Tibial nerve (tissue), 4 donors: ENCODE data around the gene PEX19. TPM values are rescaled to one million over a fixed set of nuclear protein-coding genes. Genes with fewer than 3 reads are reported as not detected.

Experiments used
- DNase-seq, 2 donors: peaks; one replicate each; pipeline ENCODE4 v3.0.0-alpha.2; 2019; ENCODE audit warnings: low spot score in 2 of 2
- H3K27ac ChIP-seq, 4 donors: fragments of 200-600 bp; sonication (generic) in 3 of 4; one replicate each; pipeline ENCODE4 v1.5.1; 2017 to 2019; ENCODE audit warnings: mild to moderate bottlenecking in 1 of 4
- H3K27me3 ChIP-seq, 2 donors: fragments of 200-600 bp; sonication (generic) in 1 of 2; one replicate each; pipeline versions ENCODE4 v1.5.1 to v1.6.0; 2017 to 2019
- H3K36me3 ChIP-seq, 3 donors: fragments of 200-600 bp; sonication (generic); one replicate each; pipeline ENCODE4 v1.5.1; 2018 to 2019
- H3K4me1 ChIP-seq, 4 donors: fragments of 200-600 bp; sonication (generic) in 3 of 4; one replicate each; pipeline ENCODE4 v1.5.1; 2017 to 2019
- H3K4me3 ChIP-seq, 4 donors: fragments of 200-600 bp; sonication (generic) in 3 of 4; one replicate each; pipeline ENCODE4 v1.5.1; 2017 to 2019; ENCODE audit warnings: mild to moderate bottlenecking in 1 of 4, moderate library complexity in 1 of 4
- H3K9me3 ChIP-seq, 4 donors: fragments of 200-600 bp; sonication (generic) in 3 of 4; one replicate each; pipeline ENCODE4 v1.5.1; 2017 to 2019
- EP300 ChIP-seq, 2 donors: sonication (generic); formaldehyde crosslinking; IDR thresholded peaks; one replicate each; pipeline ENCODE4 v1.6.1; 2017; ENCODE audit warnings: antibody characterized with exemption in 2 of 2, mild to moderate bottlenecking in 1 of 2
- POLR2A ChIP-seq, 2 donors: fragments of 450-650 bp; IDR thresholded peaks; one replicate each; pipeline ENCODE4 v1.6.1; 2017; ENCODE audit warnings: antibody characterized with exemption in 2 of 2, mild to moderate bottlenecking in 2 of 2, moderate library complexity in 2 of 2
- WGBS, 2 donors: methylation state at CpG; one replicate each; pipeline ENCODE4 v1.1.5; 2018; 5-methylcytosine and 5-hydroxymethylcytosine counted together
- total RNA-seq, 4 donors: library from RNA; depleted of rRNA; stranded (reverse); fragments of >200 nt; gene quantifications; one replicate each; pipeline ENCODE4 v1.1.0, GENCODE V29; 2016
- TF ChIP-seq, protein P1 (sequence below), 5 experiments: fragments of 200-600 bp in 3 of 5; fragments of 450-650 bp in 2 of 5; sonication (generic) in 3 of 5; IDR thresholded peaks; one replicate each; pipeline ENCODE4 v1.5.1; 2016 to 2019; ENCODE audit warnings: antibody characterized with exemption in 5 of 5, mild to moderate bottlenecking in 3 of 5, moderate library complexity in 2 of 5

The PEX19 gene
- total RNA-seq, 4 donors from 2014 or later: 66.6 to 85.9 (median 71.6) TPM

DNA sequence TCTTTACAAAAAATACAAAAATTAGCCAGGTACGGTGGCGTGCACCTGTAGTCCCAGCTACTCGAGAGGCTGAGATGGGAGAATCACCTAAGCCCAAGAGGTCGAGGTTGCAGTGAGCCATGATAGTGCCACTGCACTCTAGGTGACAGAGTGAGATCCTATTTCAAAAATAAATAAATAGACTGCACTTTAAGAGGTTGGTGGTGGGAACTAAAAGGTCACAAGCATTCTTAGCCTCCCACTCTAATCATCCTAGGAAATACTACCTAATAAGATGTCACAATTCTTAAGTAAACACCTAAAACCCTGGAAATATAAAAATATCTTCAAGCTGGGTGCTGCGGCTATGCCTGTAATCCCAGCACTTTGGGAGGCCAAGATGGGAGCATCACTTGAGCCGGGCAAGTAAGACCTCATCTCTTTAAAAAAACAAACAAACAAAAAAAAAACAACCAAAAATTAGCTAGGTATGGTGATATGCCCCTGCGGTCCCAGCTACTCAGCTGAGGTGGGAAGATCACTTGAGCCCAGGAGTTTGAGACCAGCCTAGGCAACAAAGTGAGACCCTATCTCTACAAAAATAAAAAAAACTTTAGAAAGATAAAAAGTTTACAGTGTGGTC, 26.6 kb downstream of the PEX19 start:
- H3K27me3 ChIP-seq: no peaks in the 10 kb centered on the region
- H3K9me3 ChIP-seq: no peaks in the 10 kb centered on the region
- peaks cover 0 to 59% (median 22%) of the 10 kb centered on the region in 4 donors for H3K4me1 ChIP-seq
- TF ChIP-seq, protein P1, sequence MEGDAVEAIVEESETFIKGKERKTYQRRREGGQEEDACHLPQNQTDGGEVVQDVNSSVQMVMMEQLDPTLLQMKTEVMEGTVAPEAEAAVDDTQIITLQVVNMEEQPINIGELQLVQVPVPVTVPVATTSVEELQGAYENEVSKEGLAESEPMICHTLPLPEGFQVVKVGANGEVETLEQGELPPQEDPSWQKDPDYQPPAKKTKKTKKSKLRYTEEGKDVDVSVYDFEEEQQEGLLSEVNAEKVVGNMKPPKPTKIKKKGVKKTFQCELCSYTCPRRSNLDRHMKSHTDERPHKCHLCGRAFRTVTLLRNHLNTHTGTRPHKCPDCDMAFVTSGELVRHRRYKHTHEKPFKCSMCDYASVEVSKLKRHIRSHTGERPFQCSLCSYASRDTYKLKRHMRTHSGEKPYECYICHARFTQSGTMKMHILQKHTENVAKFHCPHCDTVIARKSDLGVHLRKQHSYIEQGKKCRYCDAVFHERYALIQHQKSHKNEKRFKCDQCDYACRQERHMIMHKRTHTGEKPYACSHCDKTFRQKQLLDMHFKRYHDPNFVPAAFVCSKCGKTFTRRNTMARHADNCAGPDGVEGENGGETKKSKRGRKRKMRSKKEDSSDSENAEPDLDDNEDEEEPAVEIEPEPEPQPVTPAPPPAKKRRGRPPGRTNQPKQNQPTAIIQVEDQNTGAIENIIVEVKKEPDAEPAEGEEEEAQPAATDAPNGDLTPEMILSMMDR (IDR thresholded peaks at IDR 0.05): no peak
- TF ChIP-seq POLR2A (IDR thresholded peaks at IDR 0.05) (no peak), EP300 (IDR thresholded peaks at IDR 0.05) (no peak)
- 94% methylated on average over 7 of the region's 7 CpGs for WGBS, 2 donors
- no peak overlapping the region for H3K4me3 ChIP-seq
- DNase-seq: no peak
- H3K36me3 ChIP-seq: peaks cover 0 to 15% (median 0%) of the 10 kb centered on the region in 3 donors
- H3K27ac ChIP-seq: no peak overlapping the region

DNA sequence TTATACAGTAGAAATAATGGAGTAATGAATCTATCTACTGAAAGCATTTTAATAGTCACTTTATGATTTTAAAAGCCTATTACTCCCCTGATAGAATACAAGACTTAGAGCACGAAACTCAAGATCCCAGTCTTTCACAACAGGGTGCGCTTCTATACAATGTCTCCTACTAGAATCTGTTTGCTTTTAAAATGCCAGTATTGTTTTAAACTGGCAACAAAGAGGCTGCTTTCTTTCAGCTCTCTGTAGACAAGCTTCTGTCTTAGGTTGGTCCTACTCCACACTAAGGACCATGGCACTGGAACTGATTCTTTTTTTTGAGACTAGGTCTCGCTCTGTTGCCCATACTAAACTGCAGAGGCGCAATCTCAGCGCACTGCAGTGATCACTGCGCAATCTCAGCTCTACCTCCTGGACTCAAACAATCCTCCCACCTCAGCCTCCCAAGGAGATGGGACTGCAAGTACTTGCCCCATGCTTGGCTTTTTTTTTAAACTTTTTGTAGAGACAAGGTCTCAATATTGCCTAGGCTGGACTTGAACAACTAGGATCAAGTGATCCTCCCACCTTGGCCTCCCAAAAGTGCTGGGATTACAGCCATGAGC, 27.4 kb downstream of the PEX19 start:
- H3K27ac ChIP-seq: no peak overlapping the region
- 75 to 83% methylated on average over 6 of the region's 6 CpGs for WGBS, 2 donors

DNA sequence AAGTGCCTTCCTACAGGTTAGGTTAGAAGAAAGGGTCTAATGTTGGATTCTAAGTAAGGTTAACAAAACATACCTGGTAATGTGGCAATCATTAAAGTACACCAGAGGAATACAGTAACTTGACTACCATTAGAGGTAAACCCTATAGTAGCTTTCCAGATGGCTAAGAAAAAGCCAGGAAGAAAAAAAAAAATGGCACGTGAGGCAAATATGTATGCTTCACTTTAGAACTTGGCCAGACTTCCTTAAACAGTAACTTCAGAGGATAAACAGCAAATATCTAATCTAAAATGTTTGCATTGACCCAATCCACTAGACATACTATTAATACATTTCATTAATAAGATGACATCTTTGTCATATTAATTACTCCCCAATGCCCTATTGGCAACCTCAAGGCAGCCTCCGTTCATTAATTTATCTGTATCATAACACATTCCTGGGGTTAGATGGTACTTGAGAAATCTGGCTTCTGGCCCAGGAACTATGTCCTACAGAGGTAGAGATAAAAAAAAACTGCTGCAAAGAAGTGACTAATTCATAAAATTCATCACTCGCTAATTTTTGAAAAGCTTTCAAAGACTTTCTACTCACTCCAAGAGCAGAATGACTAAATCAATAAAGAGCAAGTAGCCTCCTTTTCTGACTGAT, 28.4 kb downstream of the PEX19 start:
- H3K36me3 ChIP-seq: peaks cover 0 to 15% (median 0%) of the 10 kb centered on the region in 3 donors
- H3K27ac ChIP-seq: peak overlapping the region in 1 of 4 donors; percentile 5
- TF ChIP-seq, protein P1 (IDR thresholded peaks at IDR 0.05): no peak
- H3K4me1 ChIP-seq: peaks cover 0 to 61% (median 22%) of the 10 kb centered on the region in 4 donors
- DNase-seq: no peak
- no peaks in the 10 kb centered on the region for H3K27me3 ChIP-seq
- H3K4me3 ChIP-seq: no peak overlapping the region
- H3K9me3 ChIP-seq: no peaks in the 10 kb centered on the region
- 45 to 53% methylated on average over 3 of the region's 3 CpGs for WGBS, 2 donors

More for the DNA sequence above, 27.4 kb downstream of the PEX19 start:
- Histone ChIP-seq H3K9me3 (no peaks in the 10 kb centered on the region), H3K4me3 (no peak overlapping the region), H3K36me3 (peaks cover 0 to 15% (median 0%) of the 10 kb centered on the region in 3 donors), H3K4me1 (peaks cover 0 to 53% (median 22%) of the 10 kb centered on the region in 4 donors), H3K27me3 (no peaks in the 10 kb centered on the region)
- no peak for DNase-seq
- TF ChIP-seq POLR2A (IDR thresholded peaks at IDR 0.05) (no peak), EP300 (IDR thresholded peaks at IDR 0.05) (no peak)
- TF ChIP-seq, protein P1 (IDR thresholded peaks at IDR 0.05): no peak

DNA sequence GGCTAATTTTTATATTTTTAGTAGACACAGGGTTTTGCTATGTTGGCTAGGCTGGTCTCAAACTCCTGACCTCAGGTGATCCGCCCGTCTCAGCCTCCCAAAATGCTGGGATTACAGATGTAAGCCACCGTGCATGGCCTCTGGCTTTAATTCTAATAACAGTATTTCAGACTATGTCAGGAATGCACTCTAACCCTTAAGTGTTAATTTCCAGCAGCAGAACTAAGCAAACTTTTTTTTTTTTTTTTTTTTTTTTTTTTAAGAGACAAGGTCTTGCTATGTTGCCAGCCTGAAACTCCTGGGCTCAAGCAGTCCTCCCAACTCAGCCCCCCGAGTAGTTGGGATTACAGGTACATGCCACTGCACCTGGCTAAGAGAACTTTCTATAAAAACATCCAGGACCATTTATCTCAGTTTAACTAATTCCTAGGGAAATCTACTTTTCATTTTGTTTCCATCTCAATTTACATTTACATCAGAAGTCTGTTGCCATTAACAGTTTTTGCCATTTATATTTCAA, 29.1 kb downstream of the PEX19 start:
- no peak overlapping the region for H3K4me3 ChIP-seq
- H3K9me3 ChIP-seq: no peaks in the 10 kb centered on the region
- no peaks in the 10 kb centered on the region for H3K27me3 ChIP-seq
- H3K36me3 ChIP-seq: peaks cover 0 to 15% (median 0%) of the 10 kb centered on the region in 3 donors
- whole genome bisulfite sequencing, 2 donors: 79% methylated on average over 4 of the region's 4 CpGs
- no peak overlapping the region for H3K27ac ChIP-seq
- H3K4me1 ChIP-seq: peaks cover 0 to 61% (median 19%) of the 10 kb centered on the region in 4 donors
- TF ChIP-seq, protein P1 (IDR thresholded peaks at IDR 0.05): no peak
- no peak for TF ChIP-seq POLR2A (IDR thresholded peaks at IDR 0.05)
- no peak for TF ChIP-seq EP300 (IDR thresholded peaks at IDR 0.05)
- DNase-seq: no peak
